NB4 (cell line): Measurements from ENCODE around the gene ADARB2.

Experiments
- DNase-seq: peaks from one replicate; pipeline ENCODE4 v3.0.0; 2010; ENCODE audit warnings: low read depth
- H3K4me3 ChIP-seq: one replicate; pipeline ENCODE4 v1.5.1; 2011; ENCODE audit warnings: mild to moderate bottlenecking, low read depth, low read length, moderate library complexity
- MYC ChIP-seq: IDR thresholded peaks from 2 replicates; pipeline ENCODE4 v1.6.1; 2011; ENCODE audit warnings: low read depth, low read length
- POLR2A ChIP-seq: IDR thresholded peaks from 2 replicates; pipeline ENCODE4 v1.6.1; 2011; ENCODE audit warnings: mild to moderate bottlenecking; ENCODE audit not compliant: insufficient read length; ENCODE audit errors: extremely low read depth
- TF ChIP-seq, protein P1 (sequence below): IDR thresholded peaks from 2 replicates; pipeline ENCODE4 v1.6.1; 2011; ENCODE audit warnings: low read depth, low read length
- TF ChIP-seq, protein P2 (sequence below): IDR thresholded peaks from one replicate; pipeline ENCODE4 v1.5.1; 2012; ENCODE audit warnings: low read depth, low read length

Gene ADARB2

GRCh38 chr10:1684991-1685390, 52.3 kb downstream of the ADARB2 start:
- TF ChIP-seq, protein P1, sequence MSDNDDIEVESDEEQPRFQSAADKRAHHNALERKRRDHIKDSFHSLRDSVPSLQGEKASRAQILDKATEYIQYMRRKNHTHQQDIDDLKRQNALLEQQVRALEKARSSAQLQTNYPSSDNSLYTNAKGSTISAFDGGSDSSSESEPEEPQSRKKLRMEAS, result no peak
- TF ChIP-seq MYC (no peak), POLR2A (no peak)
- TF ChIP-seq, protein P2, sequence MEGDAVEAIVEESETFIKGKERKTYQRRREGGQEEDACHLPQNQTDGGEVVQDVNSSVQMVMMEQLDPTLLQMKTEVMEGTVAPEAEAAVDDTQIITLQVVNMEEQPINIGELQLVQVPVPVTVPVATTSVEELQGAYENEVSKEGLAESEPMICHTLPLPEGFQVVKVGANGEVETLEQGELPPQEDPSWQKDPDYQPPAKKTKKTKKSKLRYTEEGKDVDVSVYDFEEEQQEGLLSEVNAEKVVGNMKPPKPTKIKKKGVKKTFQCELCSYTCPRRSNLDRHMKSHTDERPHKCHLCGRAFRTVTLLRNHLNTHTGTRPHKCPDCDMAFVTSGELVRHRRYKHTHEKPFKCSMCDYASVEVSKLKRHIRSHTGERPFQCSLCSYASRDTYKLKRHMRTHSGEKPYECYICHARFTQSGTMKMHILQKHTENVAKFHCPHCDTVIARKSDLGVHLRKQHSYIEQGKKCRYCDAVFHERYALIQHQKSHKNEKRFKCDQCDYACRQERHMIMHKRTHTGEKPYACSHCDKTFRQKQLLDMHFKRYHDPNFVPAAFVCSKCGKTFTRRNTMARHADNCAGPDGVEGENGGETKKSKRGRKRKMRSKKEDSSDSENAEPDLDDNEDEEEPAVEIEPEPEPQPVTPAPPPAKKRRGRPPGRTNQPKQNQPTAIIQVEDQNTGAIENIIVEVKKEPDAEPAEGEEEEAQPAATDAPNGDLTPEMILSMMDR, result no peak
- DNase-seq, result no peak
- no peak overlapping the region for H3K4me3 ChIP-seq

- no peak overlapping the region for H3K4me3 ChIP-seq
- TF ChIP-seq, protein P1, result no peak
- TF ChIP-seq MYC, result no peak
- TF ChIP-seq, protein P2, result no peak
- TF ChIP-seq POLR2A, result no peak
- no peak for DNase-seq
Measured at GRCh38 chr10:1683649-1684048, 53.7 kb downstream of the ADARB2 start.

DNA sequence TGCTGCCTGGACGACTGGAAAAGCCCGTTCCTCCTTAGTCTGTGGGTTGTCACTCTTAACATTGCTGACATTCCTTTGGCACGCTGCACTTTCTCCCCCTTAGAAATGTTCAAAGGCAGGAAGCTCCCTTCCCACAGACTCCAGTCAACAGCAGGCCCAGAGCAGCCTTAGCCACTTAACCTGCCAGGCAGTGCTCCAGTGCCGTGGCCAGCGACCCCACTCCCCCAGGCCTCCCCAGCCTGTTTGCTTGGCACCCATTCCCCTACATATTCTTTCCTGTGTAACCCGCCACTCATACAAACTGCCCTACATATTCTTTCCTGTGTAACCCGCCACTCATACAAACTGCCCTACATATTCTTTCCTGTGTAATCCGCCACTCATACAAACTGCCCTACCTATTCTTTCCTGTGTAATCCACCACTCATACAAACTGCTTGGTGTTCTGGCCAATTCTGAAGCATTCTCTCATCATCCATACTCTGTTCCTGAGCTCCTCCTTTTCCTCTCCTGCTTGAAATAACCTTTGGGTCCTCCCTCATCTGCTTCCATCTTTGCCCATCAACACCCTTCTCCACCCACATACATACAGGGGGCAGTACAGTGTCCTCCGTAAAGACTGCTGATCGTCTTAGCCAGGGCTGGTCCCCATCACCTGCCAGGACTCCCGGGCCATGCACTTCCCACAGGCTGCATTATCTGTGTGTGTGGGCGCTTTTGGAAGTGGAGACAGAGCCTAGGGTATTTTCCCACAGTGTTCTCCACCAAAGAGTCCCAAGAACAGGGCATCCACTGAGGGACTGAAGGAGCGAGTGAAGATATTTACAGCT, 57.3 kb downstream of the ADARB2 start:
- no peak overlapping the region for H3K4me3 ChIP-seq
- DNase-seq, result no peak
- TF ChIP-seq, protein P1, result no peak
- no peak for TF ChIP-seq MYC
- TF ChIP-seq, protein P2, result no peak
- no peak for TF ChIP-seq POLR2A

DNA sequence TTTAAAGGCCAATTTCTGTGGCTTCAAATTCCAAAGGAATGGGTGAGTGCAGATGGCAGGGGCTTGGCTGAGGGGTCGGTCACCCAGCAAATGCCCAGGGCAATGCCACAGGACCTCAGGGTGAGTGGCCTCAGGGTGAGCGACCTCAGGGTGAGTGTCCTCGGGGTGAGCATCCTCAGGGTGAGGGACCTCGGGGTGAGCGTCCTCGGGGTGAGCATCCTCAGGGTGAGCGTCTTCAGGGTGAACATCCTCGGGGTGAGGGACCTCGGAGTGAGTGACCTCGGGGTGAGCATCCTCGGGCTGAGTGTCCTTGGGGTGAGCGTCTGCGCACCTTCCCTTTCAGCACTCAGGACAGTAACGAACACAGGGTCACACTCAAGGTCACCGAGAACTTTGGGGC, 59.2 kb downstream of the ADARB2 start:
- TF ChIP-seq MYC (no peak), POLR2A (no peak)
- TF ChIP-seq, protein P2, result no peak
- TF ChIP-seq, protein P1, result no peak
- no peak overlapping the region for H3K4me3 ChIP-seq
- no peak for DNase-seq

DNA sequence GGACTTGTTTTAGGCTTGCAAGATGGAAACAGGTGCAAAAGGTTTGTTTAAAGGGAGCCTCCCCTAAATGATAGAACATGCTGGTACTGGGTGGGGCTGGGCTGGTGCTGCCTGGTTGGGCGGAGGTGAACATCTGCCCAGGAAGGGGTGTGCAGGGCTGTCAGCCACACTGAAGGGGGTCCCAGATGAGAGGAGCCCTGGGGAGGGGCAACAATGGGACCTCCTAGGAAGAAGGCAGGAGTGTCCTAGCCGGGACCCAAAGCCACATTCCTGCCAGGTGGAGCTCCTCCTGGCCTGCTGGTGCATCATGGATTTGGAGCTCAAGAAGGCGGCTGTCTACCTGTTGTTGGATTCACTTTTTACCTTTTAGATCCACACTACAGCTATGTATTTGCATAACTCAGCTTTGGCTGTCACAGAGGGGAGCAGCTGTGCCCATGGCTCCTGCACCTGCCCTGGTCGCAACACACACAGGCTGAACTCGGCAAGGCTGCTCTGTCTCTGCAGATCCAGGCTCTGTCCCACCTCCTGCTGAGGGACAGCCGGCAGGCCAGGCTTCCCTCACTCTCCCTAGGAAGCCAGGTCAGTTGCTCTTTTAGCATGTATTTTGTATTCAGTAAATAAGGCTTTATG, 59.9 kb downstream of the ADARB2 start:
- H3K4me3 ChIP-seq, result no peak overlapping the region
- no peak for DNase-seq
- TF ChIP-seq, protein P1, result no peak
- TF ChIP-seq, protein P2, result no peak
- TF ChIP-seq MYC (no peak), POLR2A (no peak)
